Testis (tissue), 2 donors: Measurements from ENCODE around the gene TPCN1.

Source experiments
- POLR2A ChIP-seq: fragments of 450-650 bp; IDR thresholded peaks from one replicate; pipeline ENCODE4 v1.6.1; 2017; ENCODE audit warnings: antibody characterized with exemption, mild to moderate bottlenecking, moderate library complexity
- TF ChIP-seq, protein P1 (sequence below), 3 experiments: fragments of 450-650 bp in 2 of 3; fragments of 200-600 bp in 1 of 3; sonication (generic) in 1 of 3; IDR thresholded peaks; one replicate each; pipeline ENCODE4 v1.5.1; 2016 to 2019; ENCODE audit warnings: antibody characterized with exemption in 3 of 3, mild to moderate bottlenecking in 2 of 3, moderate library complexity in 1 of 3

DNA sequence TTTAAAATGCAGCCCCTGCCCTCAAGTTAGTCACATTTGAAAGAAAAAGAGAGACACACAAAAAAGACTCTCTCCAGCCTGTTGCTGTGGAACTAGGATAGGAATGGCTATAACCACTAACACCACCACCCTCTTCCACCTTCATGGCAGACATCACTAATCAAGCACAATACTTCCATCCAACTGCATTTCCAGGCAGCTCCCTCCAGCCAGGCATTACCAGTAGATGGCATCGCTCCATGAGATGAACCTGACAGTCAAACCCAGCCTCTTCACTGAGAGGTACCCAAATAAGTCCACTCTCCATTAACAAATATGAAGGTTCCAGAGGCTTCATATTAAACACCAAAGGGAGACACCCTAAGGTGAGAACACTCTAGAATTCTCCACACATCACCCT lies 89.2 kb downstream of the TPCN1 start:
- TF ChIP-seq POLR2A = no peak
- TF ChIP-seq, protein P1, sequence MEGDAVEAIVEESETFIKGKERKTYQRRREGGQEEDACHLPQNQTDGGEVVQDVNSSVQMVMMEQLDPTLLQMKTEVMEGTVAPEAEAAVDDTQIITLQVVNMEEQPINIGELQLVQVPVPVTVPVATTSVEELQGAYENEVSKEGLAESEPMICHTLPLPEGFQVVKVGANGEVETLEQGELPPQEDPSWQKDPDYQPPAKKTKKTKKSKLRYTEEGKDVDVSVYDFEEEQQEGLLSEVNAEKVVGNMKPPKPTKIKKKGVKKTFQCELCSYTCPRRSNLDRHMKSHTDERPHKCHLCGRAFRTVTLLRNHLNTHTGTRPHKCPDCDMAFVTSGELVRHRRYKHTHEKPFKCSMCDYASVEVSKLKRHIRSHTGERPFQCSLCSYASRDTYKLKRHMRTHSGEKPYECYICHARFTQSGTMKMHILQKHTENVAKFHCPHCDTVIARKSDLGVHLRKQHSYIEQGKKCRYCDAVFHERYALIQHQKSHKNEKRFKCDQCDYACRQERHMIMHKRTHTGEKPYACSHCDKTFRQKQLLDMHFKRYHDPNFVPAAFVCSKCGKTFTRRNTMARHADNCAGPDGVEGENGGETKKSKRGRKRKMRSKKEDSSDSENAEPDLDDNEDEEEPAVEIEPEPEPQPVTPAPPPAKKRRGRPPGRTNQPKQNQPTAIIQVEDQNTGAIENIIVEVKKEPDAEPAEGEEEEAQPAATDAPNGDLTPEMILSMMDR (IDR thresholded peaks at IDR 0.05) = no peak
